SH-SY5Y (cell line): ENCODE results near the gene DEFB129.
A peak's percentile ranks its signal among the peaks of the same experiment; 100 is the strongest.

Source experiments
- GATA2 ChIP-seq: IDR thresholded peaks from 2 replicates; pipeline ENCODE4 v1.6.1; 2011; ENCODE audit warnings: mild to moderate bottlenecking, low read depth, low read length
- GATA3 ChIP-seq: IDR thresholded peaks from 2 replicates; pipeline ENCODE4 v1.6.1; 2011; ENCODE audit warnings: low read depth, mild to moderate bottlenecking, low read length, moderate library complexity

DEFB129 gene

GRCh38 chr20:235891-236290, 8.8 kb downstream of the DEFB129 start:
- TF ChIP-seq GATA3, result no peak
- TF ChIP-seq GATA2, result no peak

DNA sequence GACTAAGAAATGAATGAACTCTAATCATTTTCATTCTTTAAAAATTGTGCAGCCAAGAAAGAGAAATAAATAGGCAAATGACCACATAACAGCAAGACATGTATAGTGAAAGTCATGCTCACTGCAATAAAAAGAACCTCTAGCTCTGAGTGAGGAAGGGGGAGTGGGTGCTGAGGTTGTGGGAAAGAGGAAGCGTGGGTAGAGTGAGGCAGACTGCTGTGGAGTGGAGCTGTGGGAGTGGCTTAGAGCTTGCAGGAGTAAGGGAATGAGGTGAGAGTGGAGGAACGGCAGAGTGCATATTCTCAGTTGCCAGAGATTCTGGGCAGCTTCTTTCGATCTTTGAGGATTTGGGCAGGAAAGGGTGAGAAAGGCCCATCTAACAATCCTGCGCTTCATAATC, 10.4 kb downstream of the DEFB129 start:
- no peak for TF ChIP-seq GATA2
- TF ChIP-seq GATA3, result no peak

- TF ChIP-seq GATA3 (no peak), GATA2 (no peak)
Measured at GRCh38 chr20:237929-238328, 10.9 kb downstream of the DEFB129 start.

- TF ChIP-seq GATA3, result no peak
Measured at GRCh38 chr20:242905-243304, 15.8 kb downstream of the DEFB129 start.

DNA sequence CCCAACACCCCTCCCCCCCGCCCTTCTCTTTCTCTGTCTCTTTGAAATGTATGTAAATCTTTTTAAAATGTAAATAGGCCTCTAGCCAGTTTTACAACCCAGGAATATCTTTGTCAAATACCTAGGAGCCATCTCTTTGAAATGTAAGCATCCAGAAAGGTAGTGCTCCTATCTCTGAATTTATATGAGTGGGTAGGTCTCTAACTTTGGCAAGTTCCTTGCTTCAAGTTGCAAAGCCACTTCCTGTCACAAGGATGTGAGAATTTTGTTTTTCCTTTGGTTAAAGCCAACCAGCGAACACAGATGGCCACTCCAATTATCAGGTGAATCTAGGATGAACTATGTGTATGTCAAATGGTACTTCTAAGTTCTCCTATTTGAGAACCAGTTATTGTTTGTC, 24.3 kb downstream of the DEFB129 start:
- TF ChIP-seq GATA3 (no peak), GATA2 (no peak)

GRCh38 chr20:252801-253200, 25.7 kb downstream of the DEFB129 start:
- TF ChIP-seq GATA2 (no peak), GATA3 (no peak)

DNA sequence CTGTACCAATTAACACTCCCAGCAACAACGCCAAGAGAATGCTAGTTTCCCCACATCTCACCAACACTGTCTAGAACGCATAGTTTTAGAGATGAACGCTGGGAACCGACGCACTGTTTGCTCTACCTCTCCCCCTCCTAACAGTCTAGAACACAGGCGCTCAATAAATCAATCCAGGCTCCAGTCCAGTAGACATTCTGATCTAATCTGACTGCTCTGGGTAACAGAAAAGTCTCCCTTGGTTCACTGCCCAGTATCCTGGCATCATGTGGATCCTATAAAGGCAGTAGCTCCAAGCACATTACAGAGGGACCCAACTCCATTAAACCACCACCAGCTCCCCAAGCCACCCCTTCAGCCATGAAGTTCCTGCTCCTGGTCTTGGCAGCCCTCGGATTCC, 30.4 kb downstream of the DEFB129 start, which contains the start of gene DEFB132:
DEFB132 (plus strand) TSS at position 306 of the 400 bp plus-strand sequence; CDS start at position 361, 55 bp downstream.
- TF ChIP-seq GATA2 (peak; percentile 65; the same call in 1 of the 2 replicates), GATA3 (no peak)

- TF ChIP-seq GATA3 (no peak), GATA2 (no peak)
Measured at GRCh38 chr20:258269-258858, 31.3 kb downstream of the DEFB129 start.

- TF ChIP-seq GATA3, result no peak
- no peak for TF ChIP-seq GATA2
Measured at GRCh38 chr20:258963-259362, 31.9 kb downstream of the DEFB129 start.

DNA sequence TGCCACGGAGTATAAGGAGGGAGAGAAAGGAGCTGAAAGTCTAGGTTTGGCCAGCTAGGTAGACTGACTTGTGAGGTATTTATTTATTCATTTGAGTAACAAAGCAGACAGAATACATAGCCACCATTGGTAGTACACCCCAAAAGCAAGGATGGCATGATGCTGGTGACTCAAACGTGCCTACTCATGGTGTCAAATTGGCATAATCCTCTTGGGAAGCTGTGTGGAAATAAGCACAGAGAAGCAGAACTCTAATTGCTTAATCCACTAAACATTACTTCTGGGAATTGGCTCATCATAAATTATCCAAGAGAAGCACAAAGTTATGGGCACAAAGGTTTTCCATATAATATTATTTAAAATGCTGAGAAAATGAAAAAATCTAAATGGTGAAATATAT, 32.9 kb downstream of the DEFB129 start:
- no peak for TF ChIP-seq GATA3
- no peak for TF ChIP-seq GATA2

GRCh38 chr20:263701-264100, 36.6 kb downstream of the DEFB129 start:
- no peak for TF ChIP-seq GATA2
- TF ChIP-seq GATA3, result no peak

GRCh38 chr20:266596-267562, 39.8 kb downstream of the DEFB129 start:
- TF ChIP-seq GATA3 (no peak), GATA2 (peak; percentile 49)

GRCh38 chr20:270517-270916, 43.5 kb downstream of the DEFB129 start:
- no peak for TF ChIP-seq GATA3
- TF ChIP-seq GATA2, result no peak

DNA sequence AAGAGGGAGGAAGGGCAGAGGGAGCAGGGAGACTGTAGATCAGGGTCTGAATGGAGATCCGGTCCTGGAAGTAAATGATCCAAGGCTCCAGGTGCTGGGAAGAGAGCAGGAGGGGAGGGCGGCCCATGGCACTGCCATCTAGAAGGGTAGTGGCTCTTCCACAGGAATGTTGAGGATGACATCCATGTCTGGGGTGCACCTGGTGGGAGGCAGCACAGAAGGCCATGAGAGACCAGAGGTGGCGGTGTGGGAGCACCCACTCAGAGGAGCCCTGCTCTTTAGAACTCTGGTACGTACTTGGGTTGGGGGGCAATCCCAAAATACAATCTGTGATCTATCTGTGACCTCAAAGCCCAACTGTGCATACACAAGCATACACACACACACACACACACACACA, 44.0 kb downstream of the DEFB129 start:
- TF ChIP-seq GATA2, result no peak
- no peak for TF ChIP-seq GATA3

- TF ChIP-seq GATA2 (no peak), GATA3 (no peak)
Measured at GRCh38 chr20:271528-271927, 44.5 kb downstream of the DEFB129 start.

DNA sequence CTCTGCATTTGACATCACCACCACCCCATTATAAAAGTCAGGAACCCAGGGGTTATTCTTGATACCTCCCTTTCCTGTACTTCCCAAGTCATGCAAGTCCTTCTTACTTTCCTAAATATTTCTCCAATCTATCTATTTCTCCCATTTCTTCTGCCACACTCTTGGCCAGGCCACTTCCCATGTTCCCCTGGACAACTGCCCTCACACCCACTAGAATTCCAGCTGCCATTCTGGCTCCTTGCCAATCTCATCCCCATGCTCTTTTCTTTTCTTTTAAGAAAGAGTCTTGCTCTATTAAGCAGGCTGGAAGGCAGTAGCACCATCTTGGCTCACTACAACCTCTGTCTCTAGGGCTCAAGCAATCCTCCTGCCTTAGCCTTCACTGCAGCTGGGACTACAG, 45.7 kb downstream of the DEFB129 start:
- TF ChIP-seq GATA3 (no peak), GATA2 (no peak)
